HG02610 (cell line): ENCODE data around the gene KCNC1.

ENCODE experiments used
- ATAC-seq: cut with Tn5 transposase; IDR thresholded peaks from one replicate; pipeline ENCODE4 v1.9.1; 2021; ENCODE audit warnings: mild to moderate bottlenecking, moderate library complexity; ENCODE audit not compliant: unreplicated experiment

The KCNC1 gene

DNA sequence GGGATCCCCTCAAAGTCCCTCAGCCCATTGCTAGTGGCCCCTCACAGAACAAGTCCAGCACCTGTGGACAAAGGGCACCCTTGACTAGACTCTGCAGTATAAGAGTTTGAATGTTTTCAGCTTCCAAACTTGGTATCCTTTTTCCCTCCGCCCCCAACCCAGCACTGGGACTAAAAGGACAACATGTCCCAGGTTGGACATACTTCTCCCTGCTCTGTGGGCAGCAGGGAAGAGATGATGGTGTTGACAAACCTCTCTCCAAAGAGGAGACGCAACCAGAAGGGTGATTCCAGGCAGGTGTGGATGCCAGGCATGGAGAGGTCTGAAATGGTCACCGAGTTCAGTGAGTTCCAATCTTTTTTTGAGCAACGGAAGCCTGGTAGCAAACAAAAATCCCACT lies 19.7 kb upstream of the KCNC1 start:
- ATAC-seq, result no peak

DNA sequence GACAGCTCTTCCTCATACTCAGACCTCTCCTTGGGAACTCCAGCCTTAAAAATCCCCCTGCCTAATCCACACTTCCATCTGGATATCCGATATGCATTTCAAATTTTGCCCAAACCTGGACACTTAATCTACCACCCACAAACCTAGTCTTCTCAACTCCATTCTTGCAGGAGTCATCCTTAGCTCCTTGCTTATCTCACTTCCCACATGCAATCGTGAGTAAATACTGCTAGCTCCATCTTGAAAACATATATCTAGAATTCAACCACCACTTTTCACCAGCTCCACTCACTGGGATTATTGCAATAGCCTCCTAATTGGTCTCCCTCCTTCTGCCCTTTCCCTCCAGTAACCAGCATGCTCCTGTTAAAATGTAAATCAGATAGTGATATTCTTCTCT lies 17.8 kb upstream of the KCNC1 start:
- no peak for ATAC-seq

DNA sequence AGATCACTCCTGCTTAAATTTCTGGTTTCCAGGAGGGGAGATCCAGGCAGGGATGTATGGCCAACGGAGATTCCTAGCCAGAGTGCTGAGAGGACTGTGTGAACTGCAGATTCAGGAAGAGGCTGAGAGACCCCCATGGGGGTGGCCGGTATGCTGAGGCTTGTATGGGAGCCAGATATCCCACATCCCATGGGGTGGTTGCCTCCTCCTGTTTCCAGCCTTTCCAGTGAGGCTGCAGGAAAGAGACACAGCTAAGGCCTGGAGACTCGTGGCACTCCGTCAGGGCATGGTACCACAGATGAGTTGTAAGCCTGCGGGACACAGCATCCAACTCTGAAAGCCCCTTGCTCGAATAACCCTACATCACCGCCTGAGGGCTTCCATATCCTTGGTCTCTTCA lies 16.6 kb upstream of the KCNC1 start:
- no peak for ATAC-seq

DNA sequence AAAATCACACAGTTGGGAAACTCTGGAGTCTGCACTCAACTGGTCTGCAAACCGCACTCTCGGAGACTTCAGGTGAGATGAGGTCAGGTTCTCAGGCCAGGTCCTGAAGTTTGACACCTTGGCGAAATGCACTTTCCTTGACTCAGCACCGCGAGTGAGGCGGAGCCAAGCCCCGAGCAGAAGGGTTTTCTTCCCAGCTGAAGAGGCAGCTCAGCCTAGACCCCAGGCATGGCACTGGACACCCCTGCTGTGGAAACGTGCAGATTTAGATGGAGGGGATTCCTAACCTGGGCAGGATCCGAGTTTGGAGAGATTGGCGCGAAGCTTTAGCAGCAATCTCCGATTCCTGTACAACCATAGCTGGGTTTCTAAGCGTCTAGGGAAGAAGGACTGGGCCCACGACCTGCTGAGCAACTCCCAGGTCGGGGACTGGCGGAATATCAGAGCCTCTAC lies 16.0 kb upstream of the KCNC1 start:
- no peak for ATAC-seq

DNA sequence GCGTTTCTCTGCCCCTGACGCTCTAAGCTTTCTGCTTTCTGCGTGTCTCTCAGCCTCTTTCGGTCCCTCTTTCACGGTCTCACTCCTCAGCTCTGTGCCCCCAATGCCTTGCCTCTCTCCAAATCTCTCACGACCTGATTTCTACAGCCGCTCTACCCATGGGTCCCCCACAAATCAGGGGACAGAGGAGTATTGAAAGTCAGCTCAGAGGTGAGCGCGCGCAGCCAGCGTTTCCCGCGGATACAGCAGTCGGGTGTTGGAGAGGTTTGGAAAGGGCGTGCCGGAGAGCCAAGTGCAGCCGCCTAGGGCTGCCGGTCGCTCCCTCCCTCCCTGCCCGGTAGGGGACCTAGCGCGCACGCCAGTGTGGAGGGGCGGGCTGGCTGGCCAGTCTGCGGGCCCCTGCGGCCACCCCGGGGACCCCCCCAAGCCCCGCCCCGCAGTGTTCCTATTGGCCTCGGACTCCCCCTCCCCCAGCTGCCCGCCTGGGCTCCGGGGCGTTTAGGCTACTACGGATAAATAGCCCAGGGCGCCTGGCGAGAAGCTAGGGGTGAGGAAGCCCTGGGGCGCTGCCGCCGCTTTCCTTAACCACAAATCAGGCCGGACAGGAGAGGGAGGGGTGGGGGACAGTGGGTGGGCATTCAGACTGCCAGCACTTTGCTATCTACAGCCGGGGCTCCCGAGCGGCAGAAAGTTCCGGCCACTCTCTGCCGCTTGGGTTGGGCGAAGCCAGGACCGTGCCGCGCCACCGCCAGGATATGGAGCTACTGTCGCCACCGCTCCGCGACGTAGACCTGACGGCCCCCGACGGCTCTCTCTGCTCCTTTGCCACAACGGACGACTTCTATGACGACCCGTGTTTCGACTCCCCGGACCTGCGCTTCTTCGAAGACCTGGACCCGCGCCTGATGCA lies 15.3 kb upstream of the KCNC1 start, which contains the start of gene MYOD1:
TSS of gene MYOD1 (plus strand) at position 544 of the 910 bp plus-strand sequence. CDS start at position 756, 212 bp downstream.
- no peak for ATAC-seq

DNA sequence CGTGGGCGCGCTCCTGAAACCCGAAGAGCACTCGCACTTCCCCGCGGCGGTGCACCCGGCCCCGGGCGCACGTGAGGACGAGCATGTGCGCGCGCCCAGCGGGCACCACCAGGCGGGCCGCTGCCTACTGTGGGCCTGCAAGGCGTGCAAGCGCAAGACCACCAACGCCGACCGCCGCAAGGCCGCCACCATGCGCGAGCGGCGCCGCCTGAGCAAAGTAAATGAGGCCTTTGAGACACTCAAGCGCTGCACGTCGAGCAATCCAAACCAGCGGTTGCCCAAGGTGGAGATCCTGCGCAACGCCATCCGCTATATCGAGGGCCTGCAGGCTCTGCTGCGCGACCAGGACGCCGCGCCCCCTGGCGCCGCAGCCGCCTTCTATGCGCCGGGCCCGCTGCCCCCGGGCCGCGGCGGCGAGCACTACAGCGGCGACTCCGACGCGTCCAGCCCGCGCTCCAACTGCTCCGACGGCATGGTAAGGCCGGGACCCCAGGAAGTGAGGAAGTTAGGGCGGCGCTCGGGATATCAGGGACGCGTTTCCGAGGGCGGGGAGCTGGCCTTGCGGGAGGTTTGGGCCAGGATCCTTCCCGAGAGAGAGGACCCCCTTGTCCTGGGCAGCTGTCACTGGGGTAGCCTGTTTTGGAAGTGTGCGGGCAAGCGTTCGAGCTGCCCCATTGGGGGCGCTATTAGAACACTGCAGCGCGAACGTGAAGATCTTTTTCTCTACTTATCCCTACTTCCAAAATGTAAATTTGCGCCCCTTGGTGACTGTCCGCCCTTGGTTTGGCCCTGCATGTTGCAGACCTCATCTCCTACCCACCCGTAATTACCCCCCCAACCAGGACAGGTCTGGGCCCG lies 14.4 kb upstream of the KCNC1 start:
- ATAC-seq, result no peak

DNA sequence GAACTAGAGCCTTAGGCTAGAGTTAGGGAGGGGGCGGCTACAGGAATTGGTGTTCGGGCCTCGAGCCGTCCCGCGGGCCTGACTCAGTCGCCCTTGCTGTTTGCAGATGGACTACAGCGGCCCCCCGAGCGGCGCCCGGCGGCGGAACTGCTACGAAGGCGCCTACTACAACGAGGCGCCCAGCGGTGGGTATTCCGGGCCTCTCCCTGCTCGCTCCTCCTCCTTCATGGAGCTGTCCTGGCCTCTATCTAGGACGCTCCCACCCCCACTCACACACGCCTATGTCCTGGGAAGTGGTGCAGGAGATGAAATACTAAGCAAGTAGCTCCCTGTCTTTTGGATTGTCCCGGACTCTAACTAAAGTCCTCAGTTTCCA lies 13.8 kb upstream of the KCNC1 start:
- ATAC-seq, result no peak

DNA sequence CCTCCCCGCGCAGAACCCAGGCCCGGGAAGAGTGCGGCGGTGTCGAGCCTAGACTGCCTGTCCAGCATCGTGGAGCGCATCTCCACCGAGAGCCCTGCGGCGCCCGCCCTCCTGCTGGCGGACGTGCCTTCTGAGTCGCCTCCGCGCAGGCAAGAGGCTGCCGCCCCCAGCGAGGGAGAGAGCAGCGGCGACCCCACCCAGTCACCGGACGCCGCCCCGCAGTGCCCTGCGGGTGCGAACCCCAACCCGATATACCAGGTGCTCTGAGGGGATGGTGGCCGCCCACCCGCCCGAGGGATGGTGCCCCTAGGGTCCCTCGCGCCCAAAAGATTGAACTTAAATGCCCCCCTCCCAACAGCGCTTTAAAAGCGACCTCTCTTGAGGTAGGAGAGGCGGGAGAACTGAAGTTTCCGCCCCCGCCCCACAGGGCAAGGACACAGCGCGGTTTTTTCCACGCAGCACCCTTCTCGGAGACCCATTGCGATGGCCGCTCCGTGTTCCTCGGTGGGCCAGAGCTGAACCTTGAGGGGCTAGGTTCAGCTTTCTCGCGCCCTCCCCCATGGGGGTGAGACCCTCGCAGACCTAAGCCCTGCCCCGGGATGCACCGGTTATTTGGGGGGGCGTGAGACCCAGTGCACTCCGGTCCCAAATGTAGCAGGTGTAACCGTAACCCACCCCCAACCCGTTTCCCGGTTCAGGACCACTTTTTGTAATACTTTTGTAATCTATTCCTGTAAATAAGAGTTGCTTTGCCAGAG lies 13.2 kb upstream of the KCNC1 start:
- no peak for ATAC-seq

DNA sequence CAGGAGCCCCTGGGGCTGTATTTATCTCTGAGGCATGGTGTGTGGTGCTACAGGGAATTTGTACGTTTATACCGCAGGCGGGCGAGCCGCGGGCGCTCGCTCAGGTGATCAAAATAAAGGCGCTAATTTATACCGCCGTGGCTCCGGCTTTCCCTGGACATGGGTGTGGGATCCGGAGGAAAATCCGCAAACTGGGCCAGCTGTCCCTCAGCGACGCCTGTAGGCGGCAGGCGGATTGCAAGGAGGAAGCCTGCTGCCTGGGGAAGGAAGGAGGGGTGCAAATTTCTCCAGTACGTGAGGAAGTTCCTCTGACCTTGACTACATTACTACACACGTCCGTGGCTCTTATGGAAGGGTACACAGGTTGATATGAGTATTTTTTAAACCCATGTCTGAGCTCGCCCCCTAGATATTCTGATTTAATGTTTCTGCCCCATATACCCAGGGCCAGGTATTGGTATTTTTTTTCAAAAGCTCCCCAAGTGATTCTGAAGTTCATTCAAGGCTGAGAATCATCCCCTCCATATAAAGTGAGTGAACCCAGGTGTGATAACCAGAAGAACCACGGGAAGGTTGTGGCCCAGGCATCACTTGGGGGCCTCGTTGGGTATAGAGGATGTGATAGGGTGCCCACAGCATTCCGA lies 12.5 kb upstream of the KCNC1 start:
- no peak for ATAC-seq

DNA sequence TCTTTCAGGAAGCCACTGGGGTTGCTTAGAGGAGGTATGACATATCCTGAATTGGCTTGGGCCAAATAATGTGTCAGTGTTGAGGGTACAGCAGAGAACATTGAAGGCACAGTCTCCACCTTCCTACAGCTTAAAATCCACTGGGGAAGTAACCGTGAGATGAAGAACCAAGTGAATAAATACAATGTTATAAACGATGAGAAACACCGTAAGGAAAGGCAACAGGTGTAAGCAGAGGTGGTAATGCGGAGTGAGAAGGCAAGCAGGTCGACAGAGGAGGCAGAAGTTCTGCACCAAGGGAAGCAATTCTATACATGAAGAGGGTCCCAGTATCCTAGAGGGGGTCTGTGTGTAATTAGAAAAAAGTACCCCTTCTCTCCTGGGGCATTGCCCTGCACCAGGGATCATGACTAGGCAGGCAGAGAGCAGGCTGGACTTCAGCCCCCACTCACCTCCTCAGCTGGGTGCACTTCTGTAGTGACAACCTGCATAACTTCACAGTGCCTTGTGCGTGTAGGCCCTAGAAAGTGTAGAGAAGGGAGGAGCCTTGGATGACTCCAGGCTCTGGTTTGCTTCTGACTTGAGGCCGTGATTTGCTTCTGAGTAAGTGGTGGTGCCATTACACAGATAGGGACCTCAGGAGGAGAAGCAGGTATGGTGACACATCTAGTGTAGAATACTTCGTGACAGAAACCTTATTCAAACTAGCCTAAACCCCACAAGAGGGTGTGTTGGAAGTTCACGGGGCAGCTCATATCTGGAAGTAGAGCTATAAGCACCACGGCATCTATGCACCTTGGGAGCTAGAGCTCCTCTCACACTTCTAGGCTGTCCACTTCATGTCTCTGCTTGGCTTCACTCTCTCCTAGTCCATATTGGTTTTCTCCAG lies 10.3 kb upstream of the KCNC1 start:
- ATAC-seq, result no peak

DNA sequence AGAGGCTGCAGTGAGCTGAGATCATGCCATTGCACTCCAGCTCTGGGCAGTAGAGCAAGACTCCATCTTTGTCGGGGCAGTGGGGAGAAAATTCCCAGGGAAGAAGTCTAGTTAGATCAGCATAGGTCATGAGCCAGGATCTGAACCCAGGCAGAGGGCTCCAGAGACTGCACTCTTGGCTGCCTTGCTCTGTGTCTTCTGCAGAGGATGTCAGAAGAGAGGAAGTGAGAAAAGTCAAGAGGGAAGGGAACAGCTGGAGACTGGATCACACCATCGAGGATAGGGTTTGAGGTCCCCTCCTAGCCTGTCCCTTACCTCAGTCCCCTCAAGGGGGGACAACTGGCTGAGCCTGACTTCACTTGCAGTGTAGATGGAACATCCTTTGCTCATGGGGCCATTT lies 9.4 kb upstream of the KCNC1 start:
- no peak for ATAC-seq

DNA sequence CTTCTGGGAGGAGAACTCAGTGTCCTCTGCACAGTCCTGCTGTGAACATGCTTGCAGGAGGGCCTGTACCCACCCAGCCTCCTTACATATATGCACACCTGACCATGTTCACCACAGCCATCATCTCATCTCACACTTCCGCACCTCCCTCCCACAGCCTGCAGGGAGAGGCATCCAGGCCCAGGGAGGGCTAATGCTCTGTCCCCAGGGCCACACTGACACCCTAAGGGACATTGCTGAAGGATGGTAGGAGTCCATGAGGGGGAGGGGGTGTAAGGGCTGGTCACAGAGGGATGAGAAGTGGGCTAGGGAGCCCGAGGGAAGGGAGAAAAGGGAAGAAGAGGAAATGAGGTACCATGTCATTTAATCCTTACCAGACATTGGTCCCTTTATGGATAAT lies 4.4 kb upstream of the KCNC1 start:
- ATAC-seq, result no peak

DNA sequence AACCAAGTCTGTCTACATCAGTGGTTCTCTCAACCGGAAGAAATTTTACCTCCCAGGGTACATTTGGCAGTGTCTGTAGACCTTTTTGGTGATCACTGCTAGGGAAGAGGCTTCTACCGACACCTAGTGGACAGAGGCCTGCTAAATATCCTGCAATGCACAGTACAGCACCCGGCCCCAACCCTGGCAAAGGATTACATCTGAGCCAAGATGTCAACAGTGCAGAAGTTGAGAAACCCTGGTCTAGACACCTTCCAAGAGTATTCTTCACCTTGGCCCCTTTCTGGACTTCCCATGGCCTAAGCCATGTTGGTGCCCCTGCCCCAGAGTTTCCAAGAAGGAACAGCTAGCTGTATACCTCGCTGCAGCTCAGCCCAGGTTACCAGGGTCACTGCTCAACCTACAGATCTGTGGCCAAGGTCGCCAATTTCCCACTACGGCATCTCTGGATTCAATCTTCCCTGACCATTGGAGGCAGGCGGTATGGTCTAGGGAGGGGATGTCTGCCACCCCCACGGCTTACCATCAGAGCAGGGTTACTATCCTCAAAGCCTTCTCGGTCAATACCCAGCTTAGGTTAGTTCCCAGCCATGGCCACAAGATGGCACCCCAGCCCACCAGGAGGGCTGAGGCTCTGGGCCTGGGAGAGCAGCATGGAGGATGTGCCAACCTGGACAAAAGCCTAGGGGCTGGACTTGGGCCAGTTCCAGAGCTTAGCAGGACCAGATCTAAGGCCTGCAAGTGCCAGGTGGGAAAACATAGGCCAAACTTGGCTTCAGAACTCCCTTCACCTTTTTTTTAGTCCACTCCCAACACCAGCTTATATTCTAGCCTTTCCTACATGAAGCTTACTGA lies 3.7 kb upstream of the KCNC1 start:
- peak; percentile 82 for ATAC-seq

DNA sequence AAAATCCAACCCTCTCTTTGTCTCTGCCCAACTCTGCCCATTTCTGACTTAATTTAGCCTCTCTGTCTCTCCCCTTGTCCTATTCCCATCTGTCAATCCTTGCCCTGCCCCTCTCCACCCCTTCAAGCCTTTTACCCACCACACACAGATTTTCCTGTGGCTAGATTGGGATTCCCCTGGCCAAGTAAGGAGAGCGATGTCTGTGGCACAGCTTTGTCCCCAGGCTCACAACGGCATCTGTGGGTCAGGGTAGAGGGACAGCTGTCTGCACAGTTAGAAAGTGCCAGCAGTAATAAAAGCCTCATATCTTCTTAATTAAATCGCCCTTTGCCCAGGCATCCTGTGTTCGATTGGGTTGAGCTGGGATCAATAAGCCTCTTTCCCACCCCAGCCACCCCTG lies 1.3 kb upstream of the KCNC1 start:
- ATAC-seq, result no peak

DNA sequence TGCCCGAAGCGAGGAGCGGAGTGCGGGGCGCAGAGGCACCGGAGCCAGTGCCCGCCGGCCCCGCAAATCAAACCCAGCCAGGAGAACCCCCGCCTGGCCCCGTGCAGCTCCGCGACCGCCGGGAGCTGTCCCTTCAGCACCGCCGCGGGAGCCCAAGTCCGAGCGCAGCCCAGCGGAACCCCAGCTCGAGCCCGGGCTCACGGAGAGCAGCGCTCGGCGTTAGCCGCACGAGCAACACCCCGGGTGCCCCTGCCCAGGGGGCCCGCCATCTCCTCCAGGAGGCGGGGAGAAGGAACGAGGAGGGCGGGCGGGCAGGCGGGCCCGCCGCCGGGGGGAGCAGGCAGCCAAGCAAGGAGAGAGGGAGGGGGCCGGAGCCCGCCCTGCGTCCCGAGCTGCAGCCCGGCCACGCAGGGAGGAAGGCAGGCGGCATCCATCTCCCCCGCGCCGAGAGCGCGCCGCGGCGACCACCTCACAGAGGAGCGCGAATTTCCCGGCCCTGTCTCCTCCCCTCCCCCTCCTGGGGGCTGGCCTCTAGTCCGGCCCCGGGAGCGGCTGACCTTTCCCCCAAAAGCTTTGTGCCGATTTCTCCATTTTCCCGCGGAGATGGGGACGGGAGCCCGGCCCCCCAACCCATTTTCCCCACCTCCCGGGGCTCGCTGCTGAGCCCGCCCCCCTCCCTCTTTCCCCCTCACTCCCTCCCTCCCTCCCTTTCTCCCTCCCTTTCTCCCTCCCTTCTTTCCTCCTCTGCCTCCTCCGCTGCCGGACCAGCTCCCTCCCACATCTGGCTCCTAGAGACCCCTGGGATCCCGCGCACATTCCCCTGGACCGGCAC lies 621 bp downstream of the KCNC1 start:
- no peak for ATAC-seq

DNA sequence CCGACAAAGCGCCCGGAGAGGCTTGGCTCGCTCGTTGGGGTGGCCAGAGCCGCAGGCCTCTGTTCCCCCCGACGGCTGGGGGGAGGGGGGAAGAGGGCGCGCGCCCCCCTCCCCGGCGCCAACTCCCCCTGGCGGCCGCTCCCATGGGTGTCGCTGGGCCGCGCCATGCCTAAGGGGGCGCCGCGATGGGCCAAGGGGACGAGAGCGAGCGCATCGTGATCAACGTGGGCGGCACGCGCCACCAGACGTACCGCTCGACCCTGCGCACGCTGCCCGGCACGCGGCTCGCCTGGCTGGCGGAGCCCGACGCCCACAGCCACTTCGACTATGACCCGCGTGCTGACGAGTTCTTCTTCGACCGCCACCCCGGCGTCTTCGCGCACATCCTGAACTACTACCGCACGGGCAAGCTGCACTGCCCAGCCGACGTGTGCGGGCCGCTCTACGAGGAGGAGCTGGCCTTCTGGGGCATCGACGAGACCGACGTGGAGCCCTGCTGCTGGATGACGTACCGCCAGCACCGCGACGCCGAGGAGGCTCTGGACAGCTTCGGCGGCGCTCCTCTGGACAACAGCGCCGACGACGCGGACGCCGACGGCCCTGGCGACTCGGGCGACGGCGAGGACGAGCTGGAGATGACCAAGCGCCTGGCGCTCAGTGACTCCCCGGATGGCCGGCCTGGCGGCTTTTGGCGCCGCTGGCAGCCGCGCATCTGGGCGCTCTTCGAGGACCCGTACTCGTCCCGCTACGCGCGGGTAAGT lies 1.4 kb downstream of the KCNC1 start:
- no peak for ATAC-seq

DNA sequence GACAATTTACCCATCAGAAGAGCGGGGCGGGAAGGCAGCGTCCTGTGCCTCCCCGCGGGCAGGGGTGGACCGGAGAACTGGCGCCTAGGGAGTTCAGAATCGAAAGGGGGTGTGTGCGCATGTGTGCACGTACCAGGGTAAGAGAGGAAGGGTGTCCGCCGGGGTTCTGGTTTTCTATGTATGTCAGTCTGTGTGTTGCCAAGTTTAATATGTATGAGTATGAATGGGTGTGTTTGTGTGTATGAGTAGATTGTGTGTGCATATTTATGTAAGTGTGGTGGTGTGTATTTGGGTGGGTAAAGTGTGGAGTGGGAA lies 2.0 kb downstream of the KCNC1 start:
- no peak for ATAC-seq
